Glutamatergic neuron (in vitro differentiated cells): Measurements from ENCODE around the gene JADE1. TPM values are rescaled to one million over a fixed set of nuclear protein-coding genes. Genes with fewer than 3 reads are reported as not detected.

Source experiments
- DNase-seq: peaks from one replicate; pipeline ENCODE4 v3.0.0; 2022
- H3K27ac Mint-ChIP-seq: one replicate; pipeline ENCODE4 v1.8.0; 2020; ENCODE audit warnings: mild to moderate bottlenecking, mixed read lengths, inconsistent platforms; ENCODE audit not compliant: unreplicated experiment
- H3K27me3 Mint-ChIP-seq: one replicate; pipeline ENCODE4 v1.8.0; 2020; ENCODE audit warnings: mild to moderate bottlenecking, moderate library complexity, mixed read lengths, inconsistent platforms; ENCODE audit not compliant: unreplicated experiment
- H3K36me3 Mint-ChIP-seq: one replicate; pipeline ENCODE4 v1.8.0; 2020; ENCODE audit warnings: mild to moderate bottlenecking, mixed read lengths, inconsistent platforms; ENCODE audit not compliant: unreplicated experiment
- H3K4me1 Mint-ChIP-seq: one replicate; pipeline ENCODE4 v1.8.0; 2020; ENCODE audit warnings: mild to moderate bottlenecking, low read depth, mixed read lengths, inconsistent platforms; ENCODE audit not compliant: unreplicated experiment
- H3K4me3 Mint-ChIP-seq: one replicate; pipeline ENCODE4 v1.8.0; 2020; ENCODE audit warnings: mild to moderate bottlenecking, mixed read lengths, inconsistent platforms; ENCODE audit not compliant: unreplicated experiment
- H3K9me3 Mint-ChIP-seq: one replicate; pipeline ENCODE4 v1.8.0; 2020; ENCODE audit warnings: mild to moderate bottlenecking, moderate library complexity, mixed read lengths, inconsistent platforms; ENCODE audit not compliant: unreplicated experiment
- CTCF ChIP-seq: fragments of 200-600 bp; sonication (generic); IDR thresholded peaks from one replicate; pipeline ENCODE4 v1.5.0; 2021; ENCODE audit not compliant: partially characterized antibody, unreplicated experiment
- total RNA-seq: library from RNA; stranded (reverse); fragmentation: NEBNext Ultra II Directional; extraction: Animal tissue kit (Norgen Biotek cat#: 25700); gene quantifications from one replicate; pipeline ENCODE4 v1.2.1, GENCODE V29; 2021; ENCODE audit not compliant: unreplicated experiment

Gene JADE1
- total RNA-seq, 1 donor from 2014 or later: 9.1 TPM

GRCh38 chr4:128810331-128810870 lies 901 bp downstream of the JADE1 start:
- DNase-seq: no peak
- H3K4me1 Mint-ChIP-seq: peaks cover 3% of the 10 kb centered on the region
- peak overlapping the region; percentile 97 for H3K4me3 Mint-ChIP-seq
- no peak for TF ChIP-seq CTCF
- H3K9me3 Mint-ChIP-seq: peaks cover 6% of the 10 kb centered on the region
- H3K36me3 Mint-ChIP-seq: no peaks in the 10 kb centered on the region
- peak overlapping the region; percentile 93 for H3K27ac Mint-ChIP-seq
- peaks cover 4% of the 10 kb centered on the region for H3K27me3 Mint-ChIP-seq

- Mint-ChIP-seq H3K4me3 (peak overlapping the region; percentile 97), H3K36me3 (no peaks in the 10 kb centered on the region), H3K27ac (peak overlapping the region; percentile 82), H3K27me3 (peaks cover 4% of the 10 kb centered on the region), H3K9me3 (peaks cover 6% of the 10 kb centered on the region), H3K4me1 (peaks cover 3% of the 10 kb centered on the region)
- DNase-seq: peak; percentile 70
- TF ChIP-seq CTCF: no peak
These were observed 1.5 kb downstream of the JADE1 start for GRCh38 chr4:128810871-128811570.

- H3K4me1 Mint-ChIP-seq: peaks cover 3% of the 10 kb centered on the region
- peaks cover 4% of the 10 kb centered on the region for H3K27me3 Mint-ChIP-seq
- H3K36me3 Mint-ChIP-seq: no peaks in the 10 kb centered on the region
- peaks cover 6% of the 10 kb centered on the region for H3K9me3 Mint-ChIP-seq
- H3K4me3 Mint-ChIP-seq: peak overlapping the region; percentile 75
- DNase-seq: peak; percentile 88
- no peak overlapping the region for H3K27ac Mint-ChIP-seq
- TF ChIP-seq CTCF: no peak
These were observed 2.3 kb downstream of the JADE1 start for GRCh38 chr4:128811571-128812441.

- TF ChIP-seq CTCF: no peak
- DNase-seq: no peak
- peaks cover 3% of the 10 kb centered on the region for H3K4me1 Mint-ChIP-seq
- peak overlapping the region; percentile 71 for H3K4me3 Mint-ChIP-seq
- H3K36me3 Mint-ChIP-seq: no peaks in the 10 kb centered on the region
- H3K9me3 Mint-ChIP-seq: peaks cover 6% of the 10 kb centered on the region
- H3K27ac Mint-ChIP-seq: no peak overlapping the region
- peaks cover 4% of the 10 kb centered on the region for H3K27me3 Mint-ChIP-seq
These were observed 3.1 kb downstream of the JADE1 start for GRCh38 chr4:128812442-128813235.
